ENCODE data around the gene GAL3ST1. TPM values are rescaled to one million over a fixed set of nuclear protein-coding genes. Genes with fewer than 3 reads are reported as not detected.

GAL3ST1 gene
- total and polyA plus RNA-seq, 2 of the 8 experiments (the other 6 are each of a cell fraction or from before 2014, with no cell fraction given): 11.0 to 32.5 TPM

GRCh38 chr22:30582788-30583545 lies 8.5 kb upstream of the GAL3ST1 start:
- POLR2A ChIA-PET (ENCODE audit: partially characterized antibody): interaction anchor here (0.6 to 3.4 kb wide), 6 partner anchors 7 to 228 kb away, joined by 3 to 21 read pairs (median 6); partner anchors contain the start of gene PES1
- Histone ChIP-seq H4K5ac (ENCODE audit: insufficient read length, low read depth, low read length) (no peak overlapping the region), H2BK20ac (ENCODE audit: low read length) (no peak overlapping the region), H2AK5ac (ENCODE audit: low read depth, low read length) (no peak overlapping the region), H3K23ac (ENCODE audit: insufficient read length) (no peak overlapping the region), H3K9ac (replicated peaks in 1 of 4; ENCODE audit: extremely low read depth in 1 of 4, low read depth in 3 of 4, low read length in 3 of 4) (no peak overlapping the region; a peak in 1 of 7 replicates), H3K4me1 (replicated peaks in 1 of 4; ENCODE audit: control insufficient read depth in 3 of 4, insufficient read depth in 4 of 4, low read length in 3 of 4) (no peaks in the 10 kb centered on the region; a peak in 1 of 7 replicates), H3K18ac (ENCODE audit: extremely low read depth, low read length) (no peak overlapping the region), H4K20me1 (replicated peaks in 1 of 2; ENCODE audit: control insufficient read depth in 1 of 2, insufficient read depth in 2 of 2, low read length in 2 of 2) (peaks cover 9 to 28% of the 10 kb centered on the region in 2 experiments), H2BK12ac (ENCODE audit: low read depth, low read length) (no peak overlapping the region), H3K56ac (replicated peaks; ENCODE audit: insufficient read length, low read depth, low read length) (no peak overlapping the region), H3K4me2 (ENCODE audit: insufficient read depth in 1 of 2, low read depth in 2 of 2, low read length in 2 of 2) (no peak overlapping the region), H3K27ac (ENCODE audit: low read depth, low read length) (no peak overlapping the region), H3K79me2 (ENCODE audit: control insufficient read depth in 1 of 2, insufficient read depth in 2 of 2, low read length in 2 of 2) (no peaks in the 10 kb centered on the region), H3K4ac (replicated peaks; ENCODE audit: insufficient read length, low read depth, low read length) (no peak overlapping the region), H3K23me2 (ENCODE audit: low read depth, low read length) (no peaks in the 10 kb centered on the region), H2BK15ac (ENCODE audit: low read length) (no peak overlapping the region), H3K36me3 (ENCODE audit: control insufficient read depth in 2 of 4, insufficient read depth in 4 of 4, low read length in 3 of 4) (peaks cover 50 to 88% (median 82%) of the 10 kb centered on the region in 4 experiments), H2BK120ac (replicated peaks; ENCODE audit: low read depth, low read length) (no peak overlapping the region), H4K91ac (replicated peaks; ENCODE audit: insufficient read length, low read length) (no peak overlapping the region), H2BK5ac (ENCODE audit: low read depth, low read length) (no peak overlapping the region), H3K14ac (ENCODE audit: insufficient read length) (no peak overlapping the region), H2AFZ (ENCODE audit: low read length) (no peak overlapping the region), H4K8ac (ENCODE audit: extremely low read depth, insufficient read depth, low read length) (no peak overlapping the region), H3K27me3 (replicated peaks in 1 of 4; ENCODE audit: control insufficient read depth in 3 of 4, extremely low read depth in 1 of 4, insufficient read depth in 3 of 4, low read length in 3 of 4) (no peaks in the 10 kb centered on the region), H3K4me3 (ENCODE audit: extremely low read depth in 1 of 4, insufficient read depth in 2 of 4, low read depth in 3 of 4, low read length in 4 of 4) (no peak overlapping the region), H3K9me3 (ENCODE audit: insufficient read depth in 2 of 2, low read depth in 1 of 2, low read length in 1 of 2) (no peaks in the 10 kb centered on the region), H3K79me1 (ENCODE audit: low read depth, low read length) (no peaks in the 10 kb centered on the region; the same call in none of the 2 replicates)
- FAIRE-seq (no peak), DNase-seq (ENCODE audit: low read depth in 1 of 2, low spot score in 2 of 2) (no peak)
- CTCF ChIA-PET (ENCODE audit: partially characterized antibody): interaction anchor here (0.6 to 7.3 kb wide), 11 partner anchors 8 to 162 kb away, joined by 3 to 40 read pairs (median 3); partner anchors contain the start of gene PES1
- 95% methylated on average over 11 of the region's 13 CpGs; no CpG with 5 or more reads in 1 of the 2 experiments for WGBS, 2 experiments (ENCODE audit: extremely low coverage in 1 of 2, insufficient coverage in 1 of 2, insufficient read length in 1 of 2, insufficient replicate concordance in 2 of 2, low coverage in 1 of 2, low lambda C conversion rate in 2 of 2, missing lambda C conversion rate in 1 of 2)
- TF ChIP-seq TBP (IDR thresholded peaks at IDR 0.05; ENCODE audit: low read depth, low read length): no peak
- TF ChIP-seq HDAC2 (IDR thresholded peaks at IDR 0.05; ENCODE audit: borderline replicate concordance in 1 of 2, low read depth in 2 of 2, low read length in 2 of 2): no peak
- no peak for TF ChIP-seq CHD2 (IDR thresholded peaks at IDR 0.05; ENCODE audit: low read length)
- no peak for TF ChIP-seq PHF8 (conservative IDR thresholded peaks at IDR 0.05; ENCODE audit: low read depth, low read length)
- no peak for TF ChIP-seq HDAC6 (IDR thresholded peaks at IDR 0.05; ENCODE audit: low read depth, low read length)
- TF ChIP-seq JUND (IDR thresholded peaks at IDR 0.05; ENCODE audit: low read length): no peak
- no peak for TF ChIP-seq SP2 (IDR thresholded peaks at IDR 0.05; ENCODE audit: low read length)
- TF ChIP-seq USF2 (IDR thresholded peaks at IDR 0.05; ENCODE audit: low read length): no peak
- TF ChIP-seq SIRT6 (IDR thresholded peaks at IDR 0.05; ENCODE audit: low read length): no peak
- no peak for TF ChIP-seq SIN3A (conservative IDR thresholded peaks at IDR 0.05 in 1 of 2, IDR thresholded peaks at IDR 0.05 in 1 of 2; ENCODE audit: low read depth in 1 of 2, low read length in 2 of 2)

Measured in H1 (cell line).